Activated CD4-positive, CD25-positive, alpha-beta regulatory T cell treated with anti-CD3 and anti-CD28 coated beads, Interleukin-2, amount 50 U/mL, for 72 hours (primary cell): ENCODE measurements around the gene RALY.

Experiments
- DNase-seq: peaks from one replicate; pipeline ENCODE4 v3.0.0; 2021

RALY gene

DNA sequence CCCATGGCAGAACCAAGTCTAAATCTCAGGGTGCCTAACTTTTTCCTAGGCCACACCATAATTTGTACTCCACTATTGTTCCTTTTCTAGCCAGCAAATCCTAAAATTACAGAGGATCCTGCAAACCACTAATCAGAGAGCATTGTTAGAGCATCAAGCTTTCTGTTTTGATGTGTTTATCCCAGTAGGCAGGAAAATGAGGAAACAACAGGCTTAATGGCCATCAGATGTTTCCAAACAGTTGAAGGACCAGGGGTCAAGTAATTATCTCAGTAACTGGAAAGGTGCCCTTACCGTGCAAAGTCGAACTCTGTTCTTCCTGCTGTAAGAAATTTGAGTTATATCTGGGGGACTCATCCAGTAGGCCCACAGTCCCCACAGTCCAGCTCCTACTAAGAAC, 58.7 kb downstream of the RALY start:
- DNase-seq = no peak

DNA sequence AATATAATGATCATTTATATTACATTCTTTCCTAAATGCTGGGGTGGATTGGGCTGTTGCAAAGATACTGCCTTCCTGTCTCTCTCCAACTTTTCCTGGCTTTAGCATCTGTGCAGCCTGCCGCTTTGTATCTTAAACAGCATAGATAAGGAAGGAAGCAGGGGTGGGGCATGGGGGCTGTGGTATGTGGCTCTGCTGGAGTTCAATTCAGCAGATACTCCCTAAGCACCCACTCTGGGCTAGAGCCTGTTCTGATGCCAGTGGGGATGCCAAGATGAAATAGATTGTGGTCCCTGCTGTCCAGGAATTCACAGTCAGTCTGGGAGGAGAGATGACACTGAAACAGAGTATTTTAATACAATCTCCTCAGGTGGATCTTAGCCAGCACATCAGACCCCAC, 61.6 kb downstream of the RALY start:
- no peak for DNase-seq

DNA sequence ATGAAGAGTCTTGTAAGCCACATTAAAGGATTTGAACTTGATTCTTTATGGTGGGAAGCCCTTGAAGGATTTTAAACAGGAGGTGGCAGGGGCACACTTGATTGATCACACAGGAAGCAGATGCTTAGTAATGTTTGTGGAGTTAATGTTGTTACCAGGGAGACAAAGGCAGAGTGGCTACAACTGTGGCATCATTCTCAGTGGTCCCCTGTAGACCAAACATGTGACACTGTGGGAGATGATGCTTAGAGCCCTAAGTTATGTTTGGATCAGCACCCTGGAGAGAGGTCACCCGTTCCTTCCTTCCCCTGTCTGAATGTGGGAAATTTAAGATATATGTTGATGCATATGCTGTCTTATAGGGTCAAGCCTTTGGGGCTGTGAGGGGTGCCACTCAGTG, 65.1 kb downstream of the RALY start:
- no peak for DNase-seq

DNA sequence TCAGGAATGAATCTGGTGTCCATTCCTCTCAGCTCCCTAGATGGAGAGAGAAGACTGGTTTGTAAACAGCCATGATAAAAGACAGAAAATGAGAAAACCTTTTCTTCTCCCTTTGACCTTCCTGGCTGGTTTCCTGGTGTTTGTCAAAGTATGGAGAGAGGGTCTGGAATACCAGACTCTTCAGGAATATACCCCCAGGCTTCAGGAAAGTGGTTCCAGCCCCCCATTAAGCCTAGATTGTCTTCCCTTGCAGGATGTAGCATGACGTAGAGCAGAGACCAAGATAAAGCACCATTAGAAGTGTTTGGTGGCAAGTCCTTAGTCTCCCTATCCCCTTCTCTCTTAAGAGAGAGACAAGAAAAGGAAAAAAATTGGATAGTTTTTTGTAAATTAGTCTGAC, 67.3 kb downstream of the RALY start:
- no peak for DNase-seq

DNA sequence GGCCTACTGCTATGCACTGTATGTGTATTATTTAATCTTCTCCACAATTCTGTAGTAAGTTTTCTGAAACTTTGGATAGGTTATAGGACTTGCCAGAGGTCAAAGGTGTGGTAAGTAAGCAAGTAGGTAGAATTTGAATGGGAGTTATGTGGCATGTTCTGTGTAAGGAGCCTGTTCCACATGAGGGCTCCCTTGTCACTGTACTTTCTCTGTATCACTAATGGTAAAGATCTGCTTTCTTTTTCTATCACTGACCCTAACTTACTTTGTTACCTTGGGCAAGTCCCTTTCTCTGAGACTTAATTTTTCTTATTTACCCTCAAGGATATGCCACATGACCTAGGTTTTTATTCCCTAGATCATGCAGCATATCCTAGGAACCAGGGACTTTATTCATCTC, 68.0 kb downstream of the RALY start:
- DNase-seq = no peak

DNA sequence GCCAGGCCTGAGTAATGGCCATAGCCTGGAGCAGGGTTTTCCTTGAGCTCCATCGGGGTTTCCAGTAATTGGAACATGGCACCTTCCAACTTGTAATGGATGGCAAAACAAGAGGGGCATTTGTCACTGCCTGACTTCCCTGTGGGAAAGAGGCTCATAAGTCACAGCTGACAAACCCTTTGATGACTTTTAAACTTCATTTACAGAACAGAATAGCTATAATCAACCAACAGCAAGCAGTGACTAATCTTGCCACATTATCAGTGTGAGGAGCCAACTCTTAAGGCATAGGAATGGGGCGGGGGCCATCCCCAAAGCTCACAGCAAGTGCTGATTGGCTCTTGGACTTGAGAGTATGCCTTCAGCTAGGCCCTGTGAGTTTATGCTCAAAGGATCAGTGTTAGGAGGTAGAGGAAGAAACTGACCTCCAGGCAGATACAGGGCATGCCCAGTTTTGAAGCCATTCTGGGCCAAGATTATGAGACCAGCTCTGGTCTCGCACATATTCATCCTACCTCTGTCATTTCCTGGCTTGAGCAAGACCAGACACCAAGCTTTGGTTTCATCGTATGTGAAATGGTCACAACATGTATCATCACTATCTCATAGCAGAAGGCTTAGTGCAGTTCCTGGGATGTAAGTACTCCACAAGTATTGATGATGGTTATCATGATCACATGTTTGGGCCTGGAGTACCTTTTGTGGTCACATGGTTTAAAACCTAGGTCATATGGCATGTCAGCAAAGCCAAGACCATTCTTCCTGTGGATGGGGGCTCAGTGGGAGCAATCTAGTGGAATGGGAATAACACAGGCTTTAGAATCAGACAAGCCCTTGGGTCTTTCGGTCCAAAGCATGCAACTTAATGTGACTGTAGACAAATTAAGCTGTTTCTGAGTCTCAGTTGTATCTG, 69.1 kb downstream of the RALY start:
- DNase-seq = no peak

DNA sequence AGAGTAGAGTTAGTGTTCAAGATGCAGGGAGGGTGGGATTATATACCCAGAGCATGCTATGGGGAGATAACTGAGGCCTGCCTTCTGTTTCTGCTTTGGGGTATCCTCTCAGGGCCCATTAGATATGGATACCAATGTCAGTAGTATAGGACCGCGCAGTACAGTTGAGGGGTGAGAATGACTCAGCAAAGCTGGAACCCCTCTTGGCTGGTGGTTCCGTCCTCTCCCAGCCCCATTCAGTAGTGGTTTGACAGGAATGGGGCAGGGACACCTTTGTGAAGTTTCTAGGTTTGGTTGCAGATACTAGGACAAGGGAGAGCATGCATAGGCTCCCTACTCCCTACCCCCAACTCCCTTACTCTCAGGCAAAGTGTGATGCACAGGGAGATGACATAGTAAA, 70.6 kb downstream of the RALY start:
- DNase-seq = no peak

DNA sequence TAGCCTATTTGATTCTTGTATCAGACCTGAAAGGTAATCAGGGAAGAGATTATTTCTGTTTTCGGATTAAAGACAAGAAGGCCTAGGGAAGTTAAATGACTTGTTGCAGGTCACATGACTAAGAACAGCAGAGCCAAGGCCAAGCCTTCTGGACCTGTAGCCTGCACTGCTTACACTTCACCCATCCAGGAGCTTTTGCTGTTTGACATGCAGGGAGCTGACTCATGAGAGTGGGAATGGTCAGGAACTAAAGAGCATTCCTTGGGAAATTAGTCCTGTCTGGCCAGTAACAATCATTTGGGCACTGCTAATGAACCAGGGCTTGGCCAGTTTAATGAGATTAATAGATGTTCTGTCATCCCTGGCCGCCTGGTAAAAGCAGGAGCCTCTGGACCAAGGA, 71.5 kb downstream of the RALY start:
- DNase-seq = no peak

DNA sequence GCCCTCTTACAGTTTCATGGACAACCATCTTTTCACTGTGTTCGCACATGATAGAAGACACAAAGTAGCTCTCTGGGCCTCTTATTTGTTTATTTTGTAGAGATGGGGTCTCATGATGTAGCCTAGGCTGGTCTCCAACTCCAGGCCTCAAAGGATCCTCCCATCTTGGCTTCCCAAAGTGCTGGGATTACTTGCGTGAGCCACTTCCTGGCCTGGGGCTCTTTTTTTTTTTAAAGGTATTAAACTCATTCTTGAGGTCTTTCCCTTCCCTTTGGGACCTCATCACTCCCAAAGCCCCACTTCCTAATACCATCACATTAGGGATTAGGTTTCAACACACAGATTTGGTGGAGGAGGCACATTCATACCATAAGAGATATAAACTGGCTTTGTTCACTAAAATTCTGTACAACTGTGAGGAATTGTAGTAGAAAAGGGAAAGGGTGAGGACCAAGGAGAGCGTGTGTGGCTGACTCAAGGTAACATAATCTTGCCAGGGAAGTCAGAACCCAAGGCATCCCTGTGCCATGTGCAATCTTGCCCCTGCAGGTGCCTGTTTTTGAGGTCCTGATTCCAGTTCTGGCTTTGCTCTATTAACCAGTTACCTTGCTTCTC, 72.9 kb downstream of the RALY start:
- no peak for DNase-seq

DNA sequence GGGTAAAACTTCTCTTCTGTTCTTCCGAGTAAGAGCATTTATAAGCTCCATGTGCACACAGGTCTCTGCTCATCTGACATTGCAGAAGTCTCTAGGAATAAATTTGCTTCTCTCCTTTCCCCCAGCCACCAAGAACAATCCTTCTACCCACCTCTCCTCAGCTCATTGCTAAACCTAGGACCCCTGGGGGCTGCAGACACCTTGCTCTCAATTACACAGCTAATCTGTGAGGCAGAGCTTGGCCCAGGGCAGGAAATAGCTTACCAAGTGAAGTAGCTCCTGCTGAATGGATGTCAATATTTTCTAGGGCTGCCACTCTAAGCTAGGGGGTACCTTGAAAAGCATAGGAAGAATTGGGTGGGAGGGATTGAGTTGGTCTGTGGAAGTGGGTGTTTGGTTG, 74.3 kb downstream of the RALY start:
- DNase-seq = no peak

DNA sequence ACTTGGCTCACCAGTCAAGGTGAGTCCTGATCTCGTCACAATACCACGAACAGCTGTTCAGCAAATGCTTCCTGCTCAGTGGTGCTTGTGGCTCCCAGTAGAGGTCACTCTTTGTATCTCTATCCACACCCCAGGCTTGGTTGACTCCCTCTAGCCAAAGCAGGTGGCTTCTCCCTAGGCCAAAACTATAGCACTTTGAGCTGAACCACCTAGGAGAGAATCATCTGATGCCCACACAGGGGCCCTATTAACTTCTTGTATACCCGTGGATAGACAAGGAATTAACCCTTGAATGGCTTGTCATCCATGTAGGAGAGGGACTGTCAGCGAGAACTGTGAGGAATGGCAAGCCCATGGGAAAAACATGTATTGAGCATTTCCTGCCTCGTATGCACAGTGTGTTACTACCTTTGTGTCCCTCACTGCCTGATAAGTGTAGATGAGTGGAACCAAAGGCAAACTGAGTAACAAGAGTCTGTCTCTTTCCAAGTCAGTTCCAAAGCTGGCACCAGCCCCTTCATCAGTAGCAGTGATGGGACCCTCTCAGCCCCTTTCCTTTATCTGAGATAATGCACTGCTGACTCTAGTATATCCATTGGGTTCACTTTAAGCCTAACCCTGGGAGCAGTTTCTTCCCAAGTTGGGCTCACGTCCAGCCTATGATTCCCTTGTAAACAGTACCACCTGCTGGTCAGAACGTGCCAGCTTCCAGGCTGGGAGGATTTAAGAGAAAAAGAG, 75.8 kb downstream of the RALY start:
- DNase-seq = no peak

DNA sequence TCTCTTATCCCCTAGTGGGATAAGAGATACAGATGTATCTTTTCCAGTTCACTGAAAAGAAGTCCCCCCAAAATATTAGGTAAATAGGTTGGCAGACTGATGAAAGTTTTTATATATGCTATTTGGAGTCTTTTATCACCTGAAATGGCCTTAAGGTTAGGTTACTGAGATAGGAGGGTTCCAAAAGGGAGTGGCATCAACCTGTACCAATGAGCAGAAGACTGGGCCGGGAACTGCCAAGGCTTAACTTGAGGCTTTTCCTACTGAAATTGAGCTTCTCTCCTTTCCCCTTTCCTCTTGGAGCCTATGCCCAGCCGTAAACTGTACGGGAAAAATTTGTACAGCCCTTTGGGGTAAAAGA, 76.3 kb downstream of the RALY start:
- no peak for DNase-seq

DNA sequence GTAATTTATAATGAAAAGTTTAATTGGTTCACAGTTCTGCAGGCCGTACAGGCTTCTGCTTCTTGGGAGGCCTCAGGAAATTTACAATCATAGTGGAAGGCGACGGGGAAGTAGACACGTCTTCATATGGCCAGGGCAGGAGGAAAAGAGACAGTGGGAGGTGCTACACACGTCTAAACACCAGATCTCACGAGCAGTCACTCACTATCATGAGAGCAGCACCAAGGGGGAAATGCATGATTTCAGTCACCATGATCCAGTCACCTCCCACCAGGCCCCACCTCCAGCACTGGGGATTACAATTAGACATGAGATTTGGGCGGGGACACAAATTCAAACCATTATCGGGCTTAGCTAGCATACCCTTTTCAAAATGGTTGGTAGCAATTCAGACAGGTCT, 77.1 kb downstream of the RALY start:
- DNase-seq = no peak

DNA sequence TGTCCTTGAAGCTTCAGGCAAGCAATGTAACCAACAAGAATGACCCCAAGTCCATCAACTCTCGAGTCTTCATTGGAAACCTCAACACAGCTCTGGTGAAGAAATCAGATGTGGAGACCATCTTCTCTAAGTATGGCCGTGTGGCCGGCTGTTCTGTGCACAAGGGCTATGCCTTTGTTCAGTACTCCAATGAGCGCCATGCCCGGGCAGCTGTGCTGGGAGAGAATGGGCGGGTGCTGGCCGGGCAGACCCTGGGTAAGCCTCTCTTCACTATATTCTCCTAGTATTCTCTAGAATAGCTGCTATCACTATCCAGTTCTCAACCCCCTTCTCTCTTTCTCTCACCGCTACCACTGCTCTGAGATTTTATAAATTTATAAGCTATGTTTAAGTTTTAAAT, 78.4 kb downstream of the RALY start:
- DNase-seq = no peak

DNA sequence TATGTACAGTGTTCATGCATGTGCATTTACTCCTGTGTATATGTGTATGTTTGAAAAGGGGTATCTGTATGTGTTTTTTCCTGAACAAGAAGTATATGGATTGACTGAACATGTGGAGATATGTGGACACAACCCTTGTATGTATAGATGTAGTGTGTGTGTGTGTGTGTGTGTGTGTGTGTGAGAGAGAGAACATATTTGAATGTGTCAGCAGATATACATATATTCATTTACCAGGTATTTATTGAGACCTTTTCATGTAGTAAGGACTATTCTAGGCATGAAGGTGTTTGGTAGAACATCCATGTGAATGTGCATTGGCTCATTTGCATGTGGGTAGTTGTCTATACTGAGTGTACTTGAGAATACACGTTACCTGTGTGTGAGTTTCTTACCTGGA, 79.1 kb downstream of the RALY start:
- DNase-seq = no peak

DNA sequence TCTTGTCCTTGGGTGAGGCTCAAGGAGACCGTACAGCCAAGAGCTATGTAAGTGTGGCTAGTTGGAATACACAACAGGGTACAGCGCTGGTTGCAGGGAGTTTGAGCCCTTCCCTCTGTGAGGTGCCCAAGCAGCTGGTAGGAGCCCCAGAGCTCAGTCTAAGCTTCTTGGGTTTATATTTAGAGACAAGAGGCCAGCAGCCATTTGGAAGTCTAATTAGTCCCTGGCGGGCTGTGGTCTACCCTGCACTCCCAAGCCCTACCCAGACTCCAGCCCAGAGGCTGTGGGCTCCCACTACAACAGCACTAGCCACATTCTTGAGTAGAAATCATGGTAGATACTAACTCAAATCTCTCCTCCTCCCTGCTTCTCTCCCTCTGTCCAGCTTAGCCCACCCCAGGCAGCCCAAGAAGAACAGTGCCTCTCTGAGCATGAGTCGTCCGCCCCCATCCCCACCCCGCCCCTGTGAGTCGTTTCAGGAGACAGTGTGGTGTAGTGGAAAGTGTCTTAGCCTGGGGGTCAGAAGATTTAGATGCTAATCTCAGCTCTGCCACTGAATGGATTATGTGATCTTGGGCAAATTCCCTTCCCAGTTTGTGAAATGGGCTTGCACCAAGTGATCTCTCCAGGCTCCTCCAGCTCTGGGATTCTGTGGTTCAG, 80.5 kb downstream of the RALY start:
- DNase-seq = no peak

DNA sequence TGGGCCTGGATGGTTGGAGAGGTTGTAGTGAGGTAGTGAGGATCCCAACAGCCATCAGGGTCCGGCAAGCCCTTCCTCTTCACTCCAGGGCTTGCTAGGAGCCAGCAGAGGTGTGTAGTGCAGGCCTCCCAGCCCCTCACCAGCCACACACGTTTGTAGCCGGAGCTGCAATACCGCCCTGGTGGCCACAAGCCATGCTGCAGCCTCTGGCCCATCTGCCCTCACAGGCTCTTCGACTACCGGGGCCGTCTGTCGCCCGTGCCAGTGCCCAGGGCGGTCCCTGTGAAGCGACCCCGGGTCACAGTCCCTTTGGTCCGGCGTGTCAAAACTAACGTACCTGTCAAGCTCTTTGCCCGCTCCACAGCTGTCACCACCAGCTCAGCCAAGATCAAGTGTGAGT, 81.9 kb downstream of the RALY start:
- no peak for DNase-seq

DNA sequence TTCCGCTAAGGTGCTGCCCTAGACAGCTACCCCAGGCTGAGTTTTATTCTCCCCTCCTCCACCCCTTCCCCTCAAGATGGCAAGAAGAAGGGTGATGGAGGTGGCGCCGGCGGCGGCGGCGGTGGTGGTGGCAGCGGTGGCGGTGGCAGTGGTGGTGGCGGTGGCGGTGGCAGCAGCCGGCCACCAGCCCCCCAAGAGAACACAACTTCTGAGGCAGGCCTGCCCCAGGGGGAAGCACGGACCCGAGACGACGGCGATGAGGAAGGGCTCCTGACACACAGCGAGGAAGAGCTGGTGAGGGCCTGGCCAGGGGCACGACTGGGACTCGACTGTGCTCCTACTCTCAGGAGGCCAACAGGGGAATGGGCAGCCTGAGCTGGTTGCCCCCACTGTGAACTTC, 83.2 kb downstream of the RALY start:
- DNase-seq = no peak

DNA sequence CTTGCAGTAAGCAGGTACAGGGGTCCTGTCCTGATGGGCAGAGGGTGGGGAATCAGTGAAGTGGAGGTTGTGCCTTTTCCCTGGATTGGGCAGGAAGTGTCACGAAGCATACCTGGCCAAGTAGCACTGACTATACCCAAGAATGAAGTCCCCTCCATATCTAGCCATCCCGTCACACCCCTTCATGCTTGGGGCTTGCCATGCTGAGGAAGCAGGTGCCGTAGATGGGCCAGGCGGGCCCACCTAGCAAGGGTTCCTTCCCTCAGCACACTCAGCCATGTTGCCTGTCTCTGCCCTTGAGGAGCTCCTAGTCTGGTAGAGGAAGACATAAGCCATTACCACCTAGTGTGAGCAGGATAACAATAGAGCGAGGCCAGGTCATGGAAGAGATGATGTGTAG, 84.8 kb downstream of the RALY start:
- no peak for DNase-seq

DNA sequence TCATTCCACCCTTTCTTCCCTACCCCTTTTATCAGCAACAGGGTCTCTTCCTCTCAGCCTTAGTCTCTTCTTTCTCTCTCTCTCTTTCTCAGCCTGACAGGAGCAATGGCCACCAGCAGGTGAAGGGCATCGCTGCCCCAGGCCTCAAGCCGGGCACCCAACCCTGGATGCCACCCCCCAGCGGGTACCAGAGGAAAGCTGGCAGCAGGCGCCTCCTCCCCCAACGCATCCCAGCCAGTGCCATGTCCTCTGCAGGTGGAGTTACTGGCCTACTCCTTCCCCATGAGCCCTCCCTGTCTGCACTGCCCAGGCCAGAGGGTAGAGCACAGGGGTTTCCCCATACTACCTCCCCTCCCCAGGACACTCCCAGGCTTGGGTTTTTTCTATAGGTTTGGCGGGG, 86.1 kb downstream of the RALY start:
- DNase-seq = no peak

DNA sequence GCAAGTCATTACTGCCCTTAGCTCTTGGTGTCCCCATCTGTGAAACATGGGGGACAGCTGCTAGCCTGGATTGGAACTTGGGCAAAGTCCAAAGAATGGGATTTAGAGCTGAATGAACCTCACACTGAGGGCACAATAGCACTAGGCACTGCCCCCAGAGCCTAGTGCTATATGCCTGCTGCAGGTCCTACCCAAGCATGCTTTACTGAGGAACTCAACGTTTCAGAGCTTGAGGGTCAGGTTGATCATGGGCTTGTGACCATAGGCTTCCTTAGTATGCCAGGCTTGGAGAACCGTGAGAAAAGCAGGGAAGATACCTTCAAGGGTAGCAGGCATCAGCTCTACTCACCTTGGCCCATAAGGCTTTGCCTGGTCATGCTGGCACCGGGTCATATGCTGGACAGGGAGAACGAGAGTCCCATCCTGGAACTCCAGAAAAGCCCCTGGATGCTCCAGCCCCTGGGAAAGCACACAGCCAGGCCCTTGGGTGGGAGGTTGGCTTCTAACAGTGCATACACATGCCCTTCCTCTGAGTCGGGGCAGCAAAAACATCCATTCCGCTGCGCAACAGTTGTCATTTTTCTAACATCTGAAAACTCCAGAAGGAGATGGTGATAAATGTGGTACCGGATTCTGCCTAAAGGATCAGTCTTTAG, 88.6 kb downstream of the RALY start:
- DNase-seq = no peak

DNA sequence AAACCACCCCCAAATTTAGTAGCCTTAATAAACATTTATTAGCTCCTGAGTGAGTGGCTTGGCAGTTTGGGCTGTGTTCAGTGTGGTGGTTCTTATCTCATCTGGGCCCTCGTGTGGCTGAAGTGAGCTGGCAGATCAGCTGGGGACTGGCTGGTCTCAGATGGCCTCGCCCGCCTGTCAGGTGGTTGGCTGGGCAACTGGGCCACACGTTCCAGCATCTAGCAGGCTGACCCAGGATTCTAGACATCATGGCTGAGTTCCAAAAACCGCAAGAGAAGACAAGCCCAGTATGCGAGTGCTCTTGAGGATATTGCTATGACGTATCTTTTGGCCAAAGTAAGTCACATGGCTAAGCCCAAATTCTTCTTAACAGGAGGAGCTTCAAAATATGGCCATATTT, 89.4 kb downstream of the RALY start:
- DNase-seq = no peak

DNA sequence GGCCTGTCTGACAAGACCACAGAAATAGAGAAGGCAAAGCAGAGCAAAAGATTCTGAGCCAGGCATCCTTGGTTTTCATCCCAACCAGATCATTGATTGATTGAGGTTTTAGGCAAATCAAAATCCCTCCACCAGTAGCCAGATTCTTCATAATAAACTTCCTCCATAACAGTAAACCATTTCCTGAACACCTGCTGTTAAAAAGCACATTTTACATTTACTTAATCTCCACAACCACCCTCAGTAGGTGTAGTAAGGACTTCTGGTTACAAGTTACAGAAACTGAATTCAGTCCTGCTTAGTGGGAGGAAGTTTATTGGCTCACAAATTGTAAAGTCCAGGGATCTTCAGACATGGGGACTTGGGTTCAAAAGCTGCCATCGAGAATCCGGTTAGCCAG, 90.1 kb downstream of the RALY start:
- DNase-seq = no peak
